Posterior vena cava (tissue), 2 donors: ENCODE results near the gene CCDC90B. TPM values are rescaled to one million over a fixed set of nuclear protein-coding genes. Genes with fewer than 3 reads are reported as not detected.
"Not testable (repeated sequence)": the region's sequence is repeated elsewhere in the genome, so short reads cannot be mapped to it uniquely, and the experiment has no call there.

Source experiments
- DNase-seq: peaks from one replicate; pipeline ENCODE4 v3.0.0-alpha.2; 2020; ENCODE audit warnings: low spot score
- intact Hi-C, 2 donors: fragments of 100-400 bp; cut with DNase I; formaldehyde crosslinking; loops; one replicate each; pipeline versions ENCODE4 v1.14.1 to v1.14.2; 2022 to 2023
- total RNA-seq, 2 donors: library from RNA; stranded (reverse); fragmentation: NEBNext Ultra II Directional; extraction: Animal tissue kit (Norgen Biotek cat#: 25700); gene quantifications; one replicate each; pipeline ENCODE4 v1.2.1, GENCODE V29; 2021
- donor health status: DM: yes; HTN: yes; CAD: no.
- donor health status: DM: yes; HTN: yes; CAD: no.

The CCDC90B gene
- total RNA-seq, 2 donors from 2014 or later: 29.6 to 33.3 TPM

DNA sequence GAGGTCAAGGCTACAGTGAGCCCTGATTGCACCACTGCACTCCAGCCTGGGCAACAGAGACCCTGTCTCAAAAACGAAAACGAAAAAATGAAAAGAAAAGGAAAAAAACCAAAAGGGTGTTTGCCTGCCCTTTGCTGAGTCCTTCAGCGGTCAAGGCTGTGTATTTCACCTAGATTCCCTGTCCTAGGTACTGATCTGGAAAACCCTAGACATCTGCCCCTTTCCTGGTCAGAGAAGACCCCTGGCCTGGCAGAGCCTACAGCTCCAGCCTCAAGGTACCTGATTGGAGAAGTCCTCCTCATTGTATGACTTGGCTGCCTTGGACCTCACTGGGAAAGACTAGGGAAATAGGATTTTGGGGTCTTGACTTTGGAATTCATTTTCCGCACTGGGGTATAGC, 8.0 kb upstream of the CCDC90B start:
- intact Hi-C loops: loop anchor here in 1 of 2 donors (10.0 kb wide), 1 partner anchor 431 kb away; no protein-coding TSS in a partner anchor

DNA sequence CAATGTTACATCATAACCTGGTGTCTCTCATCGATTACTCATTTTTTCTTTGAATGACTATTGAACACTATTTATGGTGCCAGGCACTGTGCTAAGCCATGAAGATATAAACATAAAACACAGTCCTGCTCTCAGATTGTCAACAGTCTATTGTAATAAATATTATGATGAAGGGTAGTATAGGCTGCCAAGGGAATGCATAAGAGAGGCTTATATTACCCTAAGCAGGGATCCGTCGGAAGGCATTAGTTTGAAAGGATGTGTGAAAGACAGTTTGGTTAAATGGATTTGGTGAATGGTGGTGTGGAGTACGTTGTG, 7.2 kb upstream of the CCDC90B start:
- intact Hi-C loops: loop anchor here in 1 of 2 donors (10.0 kb wide), 1 partner anchor 431 kb away; no protein-coding TSS in a partner anchor

More for the DNA sequence above, 8.0 kb upstream of the CCDC90B start:
- DNase-seq: no peak

DNA sequence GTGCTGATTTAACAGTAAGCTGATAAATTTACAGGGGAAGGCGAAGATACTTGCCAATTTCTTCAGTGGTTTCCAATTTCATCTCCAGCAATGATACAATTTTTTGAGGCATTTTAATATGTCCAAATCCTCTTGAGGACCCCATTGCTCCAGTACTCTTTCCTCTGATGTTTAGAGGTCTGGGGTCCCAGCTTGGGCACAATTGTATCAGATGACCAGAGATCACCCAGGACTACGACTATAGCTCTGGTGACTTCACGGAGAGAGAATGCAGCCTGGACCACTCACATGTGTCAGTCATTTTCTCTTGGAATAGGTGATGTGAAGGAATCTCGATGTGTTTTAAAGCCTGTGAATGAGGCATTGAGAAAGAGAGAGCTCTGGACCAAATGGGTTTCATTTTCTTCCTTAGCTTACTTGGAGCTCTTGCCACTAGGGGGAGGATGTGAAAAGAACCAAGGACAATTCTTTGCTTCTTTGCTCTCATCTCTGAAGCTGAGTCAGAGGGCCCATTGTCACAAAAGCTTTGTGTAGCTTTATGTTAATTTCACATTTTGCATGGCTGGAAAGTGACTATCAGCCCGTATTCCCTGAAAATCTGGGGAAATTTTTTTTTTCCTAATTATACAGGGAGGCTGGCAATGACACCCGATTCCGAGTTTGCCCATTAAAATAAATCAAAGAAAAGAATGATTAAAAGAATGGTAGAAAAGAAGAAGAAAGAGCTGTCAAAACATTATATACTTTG, 6.7 kb upstream of the CCDC90B start:
- DNase-seq: no peak
- intact Hi-C loops: loop anchor here in 1 of 2 donors (10.0 kb wide), 1 partner anchor 432 kb away; no protein-coding TSS in a partner anchor

More for the DNA sequence above, 7.2 kb upstream of the CCDC90B start:
- DNase-seq: no peak

DNA sequence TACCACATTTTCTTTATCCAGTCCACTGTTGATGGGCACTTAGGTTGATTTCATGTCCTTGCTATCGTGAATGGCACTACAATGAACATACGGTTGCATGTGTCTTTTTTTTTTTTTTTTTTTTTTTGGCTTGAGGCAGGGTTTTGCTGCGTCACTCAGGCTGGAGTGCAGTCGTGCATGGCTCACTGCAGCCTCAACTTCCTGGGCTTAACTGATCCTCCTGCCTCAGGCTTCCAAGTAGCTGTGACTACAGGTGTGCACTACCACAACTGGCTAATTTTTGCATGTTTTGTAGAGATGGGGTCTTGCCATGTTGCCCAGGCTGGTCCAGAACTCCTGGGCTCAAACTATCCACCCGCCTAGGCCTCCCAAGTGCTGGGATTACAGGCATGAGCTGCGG, 1.5 kb upstream of the CCDC90B start:
- DNase-seq: no peak
- intact Hi-C loops: no loop called here

DNA sequence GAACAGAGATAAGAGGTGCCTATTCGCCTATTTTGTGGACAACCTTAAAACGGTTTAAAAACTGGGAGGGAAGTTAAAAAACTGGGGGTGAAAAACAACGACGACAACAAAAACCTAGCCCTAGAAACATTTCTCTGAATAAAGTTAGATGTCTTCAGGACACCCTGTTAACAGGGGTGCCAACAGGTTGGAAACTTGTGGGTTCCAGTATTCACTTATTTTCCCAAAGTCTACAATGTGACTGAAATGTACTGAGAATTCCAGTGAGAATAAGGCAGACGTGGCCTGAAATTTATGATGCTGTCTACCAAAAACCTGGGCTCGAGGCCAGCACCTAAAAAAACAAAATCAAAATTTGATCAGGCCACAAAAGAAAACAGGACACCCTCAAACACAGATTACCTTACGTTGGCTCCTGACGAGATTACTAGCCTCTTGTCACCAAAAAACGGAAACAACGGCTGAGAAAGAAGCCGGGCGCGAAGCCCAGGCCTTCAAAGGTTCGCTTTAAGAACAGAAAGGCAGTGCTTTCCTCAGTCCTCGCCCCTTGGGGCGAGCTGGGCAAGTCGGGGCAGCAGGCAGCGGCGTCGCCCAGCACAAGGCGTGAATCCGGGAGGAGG, 906 bp downstream of the CCDC90B start:
- DNase-seq: no peak
- intact Hi-C loops: no loop called here

DNA sequence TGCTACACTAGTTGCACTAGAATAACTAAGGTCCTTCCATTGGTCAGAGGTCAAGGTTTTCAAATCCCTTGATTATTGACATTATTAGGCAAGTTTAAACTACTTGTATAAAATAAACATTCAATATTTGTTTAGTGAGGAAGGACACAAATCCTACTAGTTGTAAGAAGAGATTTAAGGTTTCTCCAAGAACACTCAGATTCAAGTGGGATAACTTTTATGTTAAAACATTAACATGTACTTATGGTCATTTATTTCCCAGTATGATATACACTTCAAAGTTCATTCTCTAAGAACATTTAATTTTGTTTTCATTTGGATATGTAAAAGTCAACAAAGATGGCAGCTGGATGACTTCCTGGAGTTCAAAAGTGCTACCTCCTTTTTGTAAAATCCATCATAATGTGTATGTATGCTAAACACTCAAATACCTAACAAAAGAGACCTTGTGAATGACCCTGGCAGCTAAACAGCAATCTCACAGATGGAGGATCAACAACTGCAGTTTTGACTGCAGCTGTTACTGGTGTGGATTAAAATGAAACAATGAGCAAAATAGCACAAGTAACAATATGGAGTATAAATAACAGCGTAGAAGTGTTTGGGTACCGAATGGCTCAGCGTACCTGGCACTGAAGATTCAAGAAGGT, 1.5 kb downstream of the CCDC90B start:
- DNase-seq: no peak
- intact Hi-C loops: no loop called here

DNA sequence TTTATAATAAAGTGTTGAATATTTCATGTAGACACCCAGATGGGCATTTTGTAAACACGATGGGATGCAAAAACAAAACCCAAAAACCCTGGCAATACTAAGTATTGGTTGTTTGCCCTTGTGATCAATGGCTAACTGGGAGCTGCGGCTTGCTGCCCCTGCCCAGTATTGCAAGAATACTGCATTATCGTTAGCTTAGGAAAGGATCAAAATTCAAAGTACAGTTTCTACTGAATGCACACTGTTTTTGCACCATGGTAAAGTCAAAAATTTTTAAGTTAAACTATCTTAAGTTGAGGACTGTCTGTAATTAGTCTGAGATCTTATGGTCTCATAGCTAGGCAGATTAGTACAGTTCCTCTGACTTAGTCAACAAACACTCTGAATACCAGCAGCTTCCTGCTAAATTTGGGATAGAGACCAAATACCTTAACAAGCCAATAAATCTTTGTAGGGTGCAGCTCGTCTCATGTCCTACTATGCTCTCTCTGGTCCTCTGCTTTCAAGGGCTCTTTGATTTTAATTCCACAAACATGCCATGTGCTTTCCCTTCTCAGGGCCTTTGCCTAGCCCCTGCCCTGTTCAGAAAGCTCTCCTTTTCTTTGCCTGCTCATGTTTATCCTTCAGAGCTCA, 4.0 kb downstream of the CCDC90B start:
- DNase-seq: no peak
- intact Hi-C loops: no loop called here

DNA sequence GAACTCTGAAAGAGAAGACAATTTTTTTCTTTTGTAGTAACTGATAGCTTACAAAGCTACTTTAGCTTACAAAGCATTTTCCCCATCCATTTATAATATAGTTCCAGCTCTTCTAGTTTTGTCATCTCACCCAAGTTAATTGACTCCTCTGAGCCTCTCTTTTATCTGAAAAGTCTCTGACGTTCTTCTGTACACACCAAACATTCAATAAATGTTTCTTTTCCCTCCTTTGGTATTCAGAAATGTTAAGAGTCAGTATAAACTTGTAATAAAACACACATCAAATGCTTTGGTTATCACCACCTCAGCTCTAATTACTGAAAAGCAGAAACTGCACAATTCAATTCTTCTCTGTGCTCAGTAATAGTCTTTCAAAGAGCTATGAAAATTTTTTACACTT, 5.9 kb downstream of the CCDC90B start:
- DNase-seq: no peak
- intact Hi-C loops: no loop called here

DNA sequence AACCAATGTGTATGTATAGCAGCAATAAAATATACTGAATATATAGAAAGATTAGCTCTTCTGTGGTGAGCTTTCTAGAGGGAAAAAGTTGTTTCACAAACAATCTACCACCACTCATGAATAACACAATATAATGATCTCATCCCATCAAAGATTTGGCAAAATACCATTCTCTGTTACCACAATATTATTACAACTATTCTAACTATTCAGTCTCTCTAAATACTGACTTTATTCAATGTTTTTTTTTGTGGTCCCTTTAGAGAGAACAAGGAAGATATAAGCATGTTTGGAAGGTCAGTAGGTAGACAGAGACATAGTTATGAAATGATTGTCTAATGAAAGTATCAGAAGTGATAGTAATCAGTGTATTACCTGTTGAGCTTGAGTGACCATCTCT, 7.8 kb downstream of the CCDC90B start:
- no peak for DNase-seq
- intact Hi-C loops: no loop called here

DNA sequence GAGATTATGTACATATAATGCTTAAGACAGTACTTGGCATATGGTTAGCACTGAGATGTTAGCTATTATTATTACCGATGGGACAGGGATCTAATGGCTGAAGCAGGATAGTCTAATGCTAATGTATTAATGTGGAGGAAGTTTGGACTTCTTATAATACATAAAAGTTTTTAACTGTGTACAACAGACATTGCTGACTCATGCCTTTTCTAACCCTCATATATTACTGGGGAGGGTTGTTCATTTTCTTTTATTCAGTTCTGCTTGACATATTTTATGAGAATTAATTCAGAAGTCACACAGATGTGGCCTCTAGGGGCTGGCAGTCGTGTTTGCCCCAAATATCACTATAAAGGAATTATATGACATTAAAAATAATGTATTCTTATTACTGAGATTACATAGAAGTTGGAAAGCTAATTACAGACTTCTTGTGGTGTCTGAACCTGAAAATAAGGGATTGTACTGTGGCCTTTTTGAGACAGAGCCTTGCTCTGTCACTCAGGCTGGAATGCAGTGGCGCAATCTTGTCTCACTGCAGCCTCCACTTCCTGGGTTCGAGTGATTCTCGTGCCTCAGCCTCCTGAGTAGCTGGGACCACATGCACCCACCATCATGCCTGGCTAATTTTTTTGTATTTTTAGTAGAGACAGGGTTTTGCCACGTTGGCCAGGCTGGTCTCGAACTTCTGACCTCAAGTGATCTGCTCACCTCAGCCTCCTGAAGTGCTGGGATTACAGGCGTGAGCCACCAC, 10.1 kb downstream of the CCDC90B start:
- intact Hi-C loops: no loop called here

DNA sequence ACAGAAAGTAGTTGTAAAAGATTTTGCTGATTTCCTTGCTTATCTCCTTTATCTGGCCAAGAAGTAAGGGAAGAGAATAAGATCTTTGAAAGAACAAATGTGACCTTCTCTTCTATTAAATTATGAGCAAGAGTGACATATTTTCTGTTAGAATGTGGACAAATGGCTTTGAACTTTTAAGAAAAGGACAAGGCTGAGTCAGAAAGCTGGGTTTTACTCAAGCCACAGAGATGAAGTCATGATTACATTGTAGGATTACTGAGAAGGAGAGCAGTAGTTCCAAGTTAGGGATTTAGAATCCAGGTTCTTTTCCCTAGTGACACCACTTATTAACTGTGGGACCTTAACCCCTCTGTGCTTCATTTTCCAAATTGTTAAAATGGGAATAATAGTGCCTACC, 13.5 kb downstream of the CCDC90B start:
- DNase-seq: no peak
- intact Hi-C loops: no loop called here

More for the DNA sequence above, 10.1 kb downstream of the CCDC90B start:
- no peak for DNase-seq

DNA sequence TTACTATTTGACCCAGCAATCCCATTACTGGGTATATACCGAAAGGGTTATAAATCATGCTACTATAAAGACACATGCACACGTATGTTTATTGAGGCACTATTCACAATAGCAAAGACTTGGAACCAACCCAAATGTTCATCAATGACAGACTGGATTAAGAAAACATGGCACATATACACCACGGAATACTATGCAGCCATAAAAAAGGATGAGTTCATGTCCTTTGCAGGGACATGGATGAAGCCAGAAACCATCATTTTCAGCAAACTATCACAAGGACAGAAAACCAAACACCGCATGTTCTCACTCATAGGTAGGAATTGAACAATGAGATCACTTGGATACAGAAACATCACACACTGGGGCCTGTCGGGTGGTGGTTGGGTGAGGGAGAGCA, 14.4 kb downstream of the CCDC90B start:
- DNase-seq, intact Hi-C loops: not testable (repeated sequence)

DNA sequence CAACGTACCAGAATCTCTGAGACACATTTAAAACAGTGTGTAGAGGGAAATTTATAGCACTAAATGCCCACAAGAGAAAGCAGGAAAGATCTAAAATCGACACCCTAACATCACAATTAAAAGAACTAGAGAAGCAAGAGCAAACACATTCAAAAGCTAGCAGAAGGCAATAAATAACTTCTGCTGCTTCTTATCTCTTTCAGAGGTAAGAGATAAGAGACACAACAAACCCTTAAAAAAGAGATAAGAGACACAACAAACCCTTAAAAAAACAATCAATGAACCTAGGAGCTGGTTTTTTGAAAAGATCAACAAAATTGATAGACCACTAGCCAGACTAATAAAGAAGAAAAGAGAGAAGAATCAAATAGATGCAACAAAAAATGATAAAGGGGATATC, 17.1 kb downstream of the CCDC90B start:
- intact Hi-C loops, DNase-seq: not testable (repeated sequence)

DNA sequence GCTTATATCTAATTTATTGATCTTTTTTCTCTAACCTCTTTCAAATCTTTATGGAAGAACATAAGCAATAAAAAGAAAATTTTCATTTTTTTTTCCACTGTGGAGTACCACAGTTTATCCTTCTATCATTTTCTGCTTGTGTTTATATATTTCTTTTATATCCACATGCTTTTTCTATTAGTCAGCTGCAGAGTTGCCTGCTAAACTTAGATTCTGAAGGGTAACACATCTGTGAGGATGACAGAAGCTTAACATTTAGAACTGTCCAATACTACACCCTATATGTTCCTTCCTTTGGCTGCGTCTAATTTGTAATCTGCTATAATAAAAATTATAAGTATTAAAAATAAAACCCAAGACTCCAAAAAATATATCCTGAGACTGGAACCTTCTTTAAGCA, 20.8 kb downstream of the CCDC90B start:
- intact Hi-C loops: no loop called here
- DNase-seq: no peak

DNA sequence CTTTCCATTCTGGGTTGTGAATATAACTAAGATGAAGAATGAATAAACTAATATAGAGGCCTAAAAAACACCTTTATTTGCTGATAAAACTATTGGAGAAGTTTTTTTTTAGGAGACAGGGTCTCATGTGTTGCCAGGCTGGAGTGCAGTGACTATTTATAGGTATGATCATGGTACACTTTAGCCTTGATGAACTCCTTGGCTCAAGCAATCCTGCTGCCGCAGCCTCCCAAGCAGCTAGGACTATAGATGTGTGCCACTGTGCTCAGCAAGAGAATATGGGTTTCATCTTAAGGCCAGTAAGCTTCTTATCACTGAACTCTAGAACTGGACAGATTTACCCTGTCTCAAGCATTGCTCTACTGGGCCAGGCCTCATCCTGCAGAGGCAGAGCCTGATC, 26.6 kb downstream of the CCDC90B start:
- intact Hi-C loops: loop anchor here in 1 of 2 donors (10.0 kb wide), 1 partner anchor 355 kb away; the partner anchor contains the start of genes DDIAS and PRCP
- no peak for DNase-seq

DNA sequence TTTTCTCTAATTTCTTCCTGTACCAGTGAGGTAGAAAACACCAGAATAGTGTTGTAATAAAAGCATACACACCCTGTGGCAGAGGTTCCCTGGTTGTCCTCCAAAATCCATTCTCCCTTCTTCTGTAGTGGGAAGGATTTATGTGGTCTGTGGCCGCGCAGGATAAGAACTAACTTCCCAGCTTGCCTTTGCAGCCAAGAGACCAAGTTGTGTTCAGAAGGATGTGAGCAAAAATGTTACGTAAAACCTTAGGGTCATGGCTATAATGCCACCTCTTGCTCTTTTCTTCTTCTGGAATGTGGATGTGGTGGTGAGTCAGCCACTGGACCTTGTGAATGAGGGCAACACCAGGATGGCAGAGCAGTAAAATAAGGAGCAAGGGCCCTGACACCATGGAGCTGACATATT, 28.4 kb downstream of the CCDC90B start:
- intact Hi-C loops: loop anchor here (2.0 to 10.0 kb wide), 2 partner anchors 55 to 353 kb away; partner anchors contain the start of genes DDIAS (in 1 of the 2) and PRCP (in 1 of the 2)
- DNase-seq: no peak

DNA sequence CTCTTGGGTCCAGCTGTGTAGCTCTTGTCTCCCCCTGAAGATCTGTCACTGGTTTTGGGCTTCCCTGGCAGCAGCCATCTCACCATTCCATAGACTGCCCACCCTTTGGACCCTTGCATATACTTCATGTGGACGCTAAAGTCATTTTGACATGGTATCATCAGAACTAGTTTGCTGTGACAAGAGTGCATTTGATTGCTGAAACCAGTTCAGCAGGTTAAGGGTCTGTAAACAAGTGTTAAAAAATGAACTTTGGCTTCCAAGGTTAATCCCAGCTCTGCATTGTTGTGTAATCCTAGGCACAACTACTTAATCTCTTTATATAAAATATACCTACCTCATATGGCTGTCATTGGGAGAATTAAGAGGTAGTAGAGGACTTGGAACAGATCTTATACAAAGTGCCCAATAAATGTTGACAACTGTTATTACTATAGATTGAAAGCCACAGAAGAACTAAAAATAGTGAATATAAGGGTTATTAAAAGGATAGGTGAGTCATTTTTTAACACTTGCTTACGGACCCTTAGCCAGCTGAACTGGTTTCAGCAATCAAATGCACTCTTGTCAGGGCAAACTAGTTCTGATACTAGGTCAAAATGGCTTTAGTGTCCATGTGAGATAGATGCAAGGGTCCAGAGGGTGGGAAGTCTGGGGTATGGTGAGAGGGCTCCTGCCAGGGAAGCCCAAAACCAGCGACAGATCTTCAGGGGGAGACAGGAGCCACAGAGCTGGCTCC, 29.4 kb downstream of the CCDC90B start:
- no peak for DNase-seq
- intact Hi-C loops: loop anchor here (2.0 to 10.0 kb wide), 2 partner anchors 54 to 352 kb away; partner anchors contain the start of genes DDIAS (in 1 of the 2) and PRCP (in 1 of the 2)

DNA sequence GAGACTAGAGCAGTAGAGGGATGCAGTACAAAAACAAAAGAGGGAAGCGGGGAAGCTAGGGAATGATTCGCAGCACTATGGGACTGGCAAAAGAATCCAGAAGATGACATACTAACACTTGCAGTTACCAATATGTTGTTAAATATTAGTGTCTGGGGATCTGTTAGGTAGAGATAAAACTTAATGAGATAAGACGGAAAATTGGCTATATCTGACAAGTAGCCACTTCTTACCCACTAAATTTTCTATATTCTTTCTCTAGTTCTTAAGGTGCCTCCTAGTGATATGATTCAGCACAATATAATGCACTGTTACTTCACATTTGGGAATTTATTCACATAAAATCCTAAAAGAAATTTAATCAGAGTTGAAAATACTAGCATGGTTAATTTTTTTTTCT, 30.8 kb downstream of the CCDC90B start:
- intact Hi-C loops: loop anchor here in 1 of 2 donors (10.0 kb wide), 1 partner anchor 351 kb away; the partner anchor contains the start of genes DDIAS and PRCP
- DNase-seq: no peak
